ENCODE results near the gene PHACTR1. TPM values are rescaled to one million over a fixed set of nuclear protein-coding genes. Genes with fewer than 3 reads are reported as not detected.

Gene PHACTR1
- total RNA-seq, 8 experiments from 2014 or later: 2.7 to 24.5 (median 16.4) TPM

DNA sequence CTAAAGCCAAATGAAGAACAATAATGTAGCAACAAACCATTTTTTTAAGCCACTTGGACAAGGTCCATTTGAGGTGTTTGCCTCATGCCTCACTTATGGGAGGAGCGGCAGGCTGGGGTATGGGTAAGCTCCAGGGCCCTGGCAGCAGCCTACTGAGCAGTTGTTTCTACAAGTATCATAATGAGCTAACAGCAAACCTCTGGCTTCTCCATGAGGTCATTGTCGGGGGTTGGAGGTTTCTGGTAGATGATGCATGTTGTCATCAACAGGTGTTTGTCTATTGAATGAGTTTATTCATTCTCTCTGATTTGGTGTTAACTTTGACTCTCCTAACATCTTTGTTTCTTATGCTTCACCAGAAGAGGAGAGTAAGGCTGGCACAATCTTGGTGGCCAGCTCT, 461.1 kb downstream of the PHACTR1 start:
- 83 to 93% (median 86%) methylated on average over 1 to 2 of the region's 2 CpGs; no CpG with 5 or more reads in 5 of the 10 experiments for WGBS, 10 experiments
- H3K27ac ChIP-seq: no peak overlapping the region
- no peak overlapping the region for H3K4me3 ChIP-seq
- peaks cover 16 to 31% of the 10 kb centered on the region in 2 donors for H3K4me1 ChIP-seq (replicated peaks in 1 of 2)
- peak in 1 of 8 experiments; percentile 36 for ATAC-seq (replicated peaks in 6 of 8)
- in situ Hi-C loops (cut with MboI; ENCODE audit: low pct_unique_long_range_greater_than_20kb in 2 of 9, low sequenced_read_pairs in 9 of 9, unreplicated experiment in 9 of 9): loop anchor here in 1 of 9 experiments (25.0 kb wide), 1 partner anchor 265 kb away; no protein-coding TSS in a partner anchor

DNA sequence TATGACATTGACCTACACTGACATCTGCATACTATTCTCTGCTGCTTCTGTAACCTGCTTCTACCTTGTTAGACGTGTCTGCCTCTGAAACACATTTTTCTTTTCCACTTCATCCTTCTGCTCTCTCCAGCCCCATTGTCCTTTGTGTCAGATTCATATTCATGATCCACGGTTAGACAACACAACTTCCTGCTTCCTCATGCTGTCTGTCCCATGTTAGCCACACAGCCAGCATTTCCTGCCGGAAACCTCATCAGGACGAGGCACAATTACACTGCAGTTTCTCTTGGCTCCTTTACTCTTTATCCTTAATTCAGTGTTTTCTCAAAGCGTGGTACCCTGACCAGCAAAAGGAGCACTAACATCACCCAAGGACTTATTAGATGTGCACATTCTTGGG, 461.5 kb downstream of the PHACTR1 start:
- Histone ChIP-seq H3K4me1 (replicated peaks in 1 of 2) (peaks cover 16 to 26% of the 10 kb centered on the region in 2 donors), H3K4me3 (no peak overlapping the region), H3K27ac (no peak overlapping the region)
- no peak for ATAC-seq (replicated peaks in 6 of 8)
- in situ Hi-C loops (cut with MboI; ENCODE audit: low pct_unique_long_range_greater_than_20kb in 2 of 9, low sequenced_read_pairs in 9 of 9, unreplicated experiment in 9 of 9): loop anchor here in 1 of 9 experiments (25.0 kb wide), 1 partner anchor 266 kb away; no protein-coding TSS in a partner anchor
- WGBS, 10 experiments: 17 to 87% (median 75%) methylated on average over 1 to 4 of the region's 5 CpGs

DNA sequence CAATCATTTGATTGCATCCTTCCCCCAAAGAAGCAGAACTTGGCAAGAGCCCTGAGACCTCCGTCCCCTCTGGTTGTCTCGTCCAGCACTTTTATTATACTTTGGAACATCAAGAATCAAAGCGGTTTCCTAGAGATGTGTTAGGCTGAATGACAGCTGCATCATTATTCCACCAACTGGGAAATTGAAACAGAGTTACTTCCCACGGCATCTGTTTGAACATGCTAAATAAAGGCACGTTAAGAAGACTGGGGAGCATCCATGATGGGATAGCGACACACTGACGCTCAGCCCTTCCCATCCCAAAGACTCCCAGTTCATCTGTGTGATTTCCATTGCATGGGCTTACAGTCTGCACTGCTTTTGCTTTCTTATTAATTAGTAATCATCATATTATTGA, 464.0 kb downstream of the PHACTR1 start:
- in situ Hi-C loops (cut with MboI; ENCODE audit: low pct_unique_long_range_greater_than_20kb in 2 of 9, low sequenced_read_pairs in 9 of 9, unreplicated experiment in 9 of 9): loop anchor here in 1 of 9 experiments (25.0 kb wide), 1 partner anchor 268 kb away; no protein-coding TSS in a partner anchor
- WGBS, 10 experiments: 66 to 82% (median 74%) methylated on average over 2 to 7 of the region's 7 CpGs; no CpG with 5 or more reads in 1 of the 10 experiments
- Histone ChIP-seq H3K4me1 (replicated peaks in 1 of 2) (peaks cover 20 to 23% of the 10 kb centered on the region in 2 donors), H3K4me3 (no peak overlapping the region), H3K27ac (no peak overlapping the region)
- ATAC-seq (replicated peaks in 6 of 8): peak in 1 of 8 experiments; percentile 9

DNA sequence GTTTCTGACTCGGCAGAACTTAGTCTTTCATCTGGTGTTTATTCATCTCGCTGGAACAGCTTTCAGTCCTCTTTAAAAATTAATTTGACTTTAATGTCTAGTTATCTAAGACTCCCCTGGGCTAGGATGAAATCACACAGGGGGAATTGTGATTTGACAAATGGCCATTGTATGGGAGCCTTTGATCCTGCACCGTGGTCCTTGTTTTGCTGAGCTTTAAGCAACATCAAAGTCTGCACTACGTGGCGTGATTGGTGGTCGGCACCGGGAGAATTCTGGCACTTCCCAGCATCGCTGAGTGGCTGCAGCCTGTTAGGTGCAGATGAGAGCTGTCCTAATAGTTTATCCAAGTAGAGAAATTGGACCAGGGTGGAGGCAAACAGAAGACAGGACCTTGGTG, 464.8 kb downstream of the PHACTR1 start:
- WGBS, 10 experiments: 0 to 75% (median 29%) methylated on average over 1 to 8 of the region's 8 CpGs; no CpG with 5 or more reads in 2 of the 10 experiments
- ATAC-seq (replicated peaks in 6 of 8): peak in 5 of 8 experiments; percentile 48 to 84 (median 69)
- peaks cover 18 to 19% of the 10 kb centered on the region in 2 donors for H3K4me1 ChIP-seq (replicated peaks in 1 of 2)
- H3K27ac ChIP-seq: no peak overlapping the region
- no peak overlapping the region for H3K4me3 ChIP-seq
- in situ Hi-C loops (cut with MboI; ENCODE audit: low pct_unique_long_range_greater_than_20kb in 2 of 9, low sequenced_read_pairs in 9 of 9, unreplicated experiment in 9 of 9): loop anchor here in 1 of 9 experiments (25.0 kb wide), 1 partner anchor 269 kb away; no protein-coding TSS in a partner anchor

DNA sequence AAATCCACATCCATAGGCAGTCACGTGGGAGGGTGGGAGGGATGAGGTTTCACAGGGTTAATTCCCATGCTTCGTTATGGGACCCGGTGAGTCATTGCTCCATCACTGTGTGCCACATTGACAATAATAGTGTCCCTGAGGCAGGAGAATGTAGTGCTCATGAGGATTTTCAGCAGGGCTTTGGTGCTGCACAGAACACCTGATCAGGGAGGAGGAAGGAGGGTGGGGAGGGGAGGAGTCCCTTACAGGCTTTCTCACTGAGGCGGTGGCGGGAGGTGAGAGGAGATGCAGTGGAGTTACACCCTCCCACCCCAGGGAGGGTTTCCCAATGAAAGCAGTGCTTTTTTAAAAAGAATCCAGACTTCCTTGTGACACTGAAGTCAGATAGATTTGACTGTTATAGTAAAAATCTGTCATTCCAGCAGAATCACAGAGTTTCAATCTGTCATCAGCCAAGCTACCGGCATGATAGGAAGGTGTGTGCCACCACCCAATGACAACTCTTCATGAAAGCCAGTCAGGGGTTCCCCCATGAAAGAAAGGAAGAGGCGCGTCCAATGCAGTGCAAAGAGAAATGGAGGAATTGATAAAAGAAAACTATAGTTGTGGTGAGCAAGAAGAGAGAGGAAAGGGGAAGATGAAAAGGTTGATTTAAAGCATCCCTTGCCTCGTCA, 467.0 kb downstream of the PHACTR1 start:
- in situ Hi-C loops (cut with MboI; ENCODE audit: low pct_unique_long_range_greater_than_20kb in 2 of 9, low sequenced_read_pairs in 9 of 9, unreplicated experiment in 9 of 9): loop anchor here in 1 of 9 experiments (25.0 kb wide), 1 partner anchor 271 kb away; no protein-coding TSS in a partner anchor
- Histone ChIP-seq H3K4me3 (no peak overlapping the region), H3K4me1 (replicated peaks in 1 of 2) (peaks cover 28 to 29% of the 10 kb centered on the region in 2 donors), H3K27ac (no peak overlapping the region)
- peak in 6 of 8 experiments; percentile 55 to 94 (median 80) for ATAC-seq (replicated peaks in 6 of 8)
- WGBS, 10 experiments: 39 to 100% (median 89%) methylated on average over 1 to 5 of the region's 9 CpGs; no CpG with 5 or more reads in 1 of the 10 experiments

DNA sequence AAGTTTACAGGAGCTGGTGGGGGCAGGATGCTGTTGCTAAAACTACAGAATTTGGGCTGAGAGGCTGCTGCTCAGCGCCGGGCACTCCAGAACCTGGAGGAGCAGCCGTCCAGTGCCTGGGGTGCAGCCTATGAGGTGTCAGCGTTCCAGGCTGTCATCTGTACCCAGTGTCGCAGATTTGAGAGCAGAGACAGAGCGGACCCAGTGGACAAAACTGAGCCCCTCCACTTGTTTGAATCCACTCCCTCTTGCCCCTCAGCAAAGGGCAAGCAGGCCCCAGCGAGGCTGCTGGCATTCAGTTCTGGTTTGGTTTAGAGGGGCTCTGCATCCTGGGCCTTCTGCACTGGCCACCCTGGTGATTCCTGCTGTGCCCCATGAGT, 467.5 kb downstream of the PHACTR1 start:
- Histone ChIP-seq H3K4me1 (replicated peaks in 1 of 2) (peaks cover 28 to 29% of the 10 kb centered on the region in 2 donors), H3K4me3 (no peak overlapping the region), H3K27ac (no peak overlapping the region)
- no peak for ATAC-seq (replicated peaks in 6 of 8)
- in situ Hi-C loops (cut with MboI; ENCODE audit: low pct_unique_long_range_greater_than_20kb in 2 of 9, low sequenced_read_pairs in 9 of 9, unreplicated experiment in 9 of 9): loop anchor here in 1 of 9 experiments (25.0 kb wide), 1 partner anchor 272 kb away; no protein-coding TSS in a partner anchor
- 59 to 100% (median 90%) methylated on average over 1 to 5 of the region's 7 CpGs; no CpG with 5 or more reads in 5 of the 10 experiments for WGBS, 10 experiments

DNA sequence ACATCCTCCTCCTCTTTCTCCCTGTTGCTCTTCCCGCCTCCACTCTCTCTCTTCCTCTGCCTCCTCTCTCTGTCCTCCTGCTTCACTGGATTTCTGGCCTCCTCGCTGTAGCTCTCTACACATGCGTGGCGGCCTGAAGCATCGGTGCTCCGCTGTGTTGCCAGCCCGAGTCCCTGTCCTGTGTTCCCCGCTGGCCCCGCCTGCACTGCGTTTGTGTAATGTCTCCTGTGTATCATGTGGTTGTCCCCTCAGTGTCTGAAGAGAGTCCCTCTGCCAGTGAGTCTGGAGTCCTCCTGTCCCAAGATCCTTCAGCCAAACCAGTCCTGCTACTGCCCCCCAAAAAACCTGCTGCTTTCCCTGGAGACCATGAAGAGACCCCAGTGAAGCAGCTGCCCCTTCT, 468.0 kb downstream of the PHACTR1 start:
- WGBS, 10 experiments: 85 to 100% (median 100%) methylated on average over 1 to 7 of the region's 10 CpGs; no CpG with 5 or more reads in 4 of the 10 experiments
- no peak overlapping the region for H3K27ac ChIP-seq
- H3K4me1 ChIP-seq (replicated peaks in 1 of 2): peaks cover 28 to 29% of the 10 kb centered on the region in 2 donors
- no peak for ATAC-seq (replicated peaks in 6 of 8)
- H3K4me3 ChIP-seq: no peak overlapping the region
- in situ Hi-C loops (cut with MboI; ENCODE audit: low pct_unique_long_range_greater_than_20kb in 2 of 9, low sequenced_read_pairs in 9 of 9, unreplicated experiment in 9 of 9): loop anchor here in 1 of 9 experiments (25.0 kb wide), 1 partner anchor 272 kb away; no protein-coding TSS in a partner anchor

DNA sequence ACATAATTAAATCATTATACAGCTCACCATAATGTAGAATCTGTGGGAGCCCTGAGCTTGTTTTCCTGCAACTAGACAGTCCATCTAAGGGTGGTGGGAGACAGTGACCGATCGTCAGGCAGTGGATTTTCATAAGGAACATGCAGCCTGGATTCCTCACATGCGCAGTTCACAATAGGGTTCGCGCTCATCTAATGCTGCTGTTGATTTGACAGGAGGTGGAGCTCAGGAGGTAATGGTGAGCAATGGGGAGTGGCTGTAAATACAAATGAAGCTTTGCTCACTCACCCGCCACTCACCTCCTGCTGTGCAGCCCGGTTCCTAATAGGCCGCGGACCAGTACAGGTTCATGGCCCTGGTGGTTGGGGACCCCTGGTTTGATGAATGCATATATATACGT, 470.3 kb downstream of the PHACTR1 start:
- peak in 2 of 8 experiments; percentile 43 to 45 for ATAC-seq (replicated peaks in 6 of 8)
- 78 to 90% (median 83%) methylated on average over 1 to 9 of the region's 10 CpGs; no CpG with 5 or more reads in 3 of the 10 experiments for WGBS, 10 experiments
- in situ Hi-C loops (cut with MboI; ENCODE audit: low pct_unique_long_range_greater_than_20kb in 2 of 9, low sequenced_read_pairs in 9 of 9, unreplicated experiment in 9 of 9): loop anchor here in 1 of 9 experiments (25.0 kb wide), 1 partner anchor 275 kb away; no protein-coding TSS in a partner anchor
- Histone ChIP-seq H3K4me1 (replicated peaks in 1 of 2) (peaks cover 11 to 16% of the 10 kb centered on the region in 2 donors), H3K27ac (no peak overlapping the region), H3K4me3 (no peak overlapping the region)

DNA sequence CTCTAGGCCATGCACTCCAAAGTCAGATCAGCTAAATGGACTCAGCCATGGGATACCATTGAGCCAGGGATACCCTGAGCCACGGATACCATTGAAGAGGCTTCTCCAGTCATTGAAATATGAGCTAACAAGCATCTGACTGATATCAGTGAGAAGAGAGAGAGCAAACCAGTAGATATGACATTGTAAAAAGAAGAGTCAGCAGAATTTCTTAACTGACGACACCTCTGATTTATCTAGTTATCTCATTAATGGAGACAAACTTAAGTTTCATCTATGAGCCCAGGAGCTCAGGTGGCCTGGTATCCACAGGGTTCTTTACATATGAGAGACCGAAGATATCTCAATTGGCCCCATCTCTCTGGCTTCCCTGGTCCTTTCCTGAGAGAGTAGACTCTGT, 471.1 kb downstream of the PHACTR1 start:
- WGBS, 10 experiments: 0 to 100% (median 91%) methylated on average over 1 to 3 of the region's 3 CpGs
- in situ Hi-C loops (cut with MboI; ENCODE audit: low pct_unique_long_range_greater_than_20kb in 2 of 9, low sequenced_read_pairs in 9 of 9, unreplicated experiment in 9 of 9): loop anchor here in 1 of 9 experiments (25.0 kb wide), 1 partner anchor 275 kb away; no protein-coding TSS in a partner anchor
- ATAC-seq (replicated peaks in 6 of 8): no peak
- Histone ChIP-seq H3K4me3 (no peak overlapping the region), H3K27ac (no peak overlapping the region), H3K4me1 (replicated peaks in 1 of 2) (peaks cover 11 to 16% of the 10 kb centered on the region in 2 donors)

DNA sequence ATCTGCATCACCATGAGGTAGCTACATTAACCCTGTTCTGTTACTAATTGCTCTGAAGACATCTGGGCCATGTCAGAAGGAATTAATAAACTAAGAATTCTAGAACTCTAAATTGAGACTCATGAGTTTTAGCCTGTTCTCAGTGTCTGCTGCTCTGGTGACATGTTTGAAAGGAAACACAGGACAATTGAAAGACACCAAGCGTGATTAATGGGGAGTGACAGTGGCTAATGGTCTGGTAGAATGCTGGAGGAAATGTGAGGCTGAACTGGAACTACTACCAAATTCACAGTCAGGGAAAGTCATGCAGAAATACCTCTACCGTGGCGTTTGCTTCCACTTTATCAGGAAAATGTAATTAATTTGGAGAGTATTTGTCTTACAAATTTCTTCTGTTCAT, 471.7 kb downstream of the PHACTR1 start:
- 17 to 85% (median 43%) methylated on average over 2 to 3 of the region's 3 CpGs; no CpG with 5 or more reads in 3 of the 10 experiments for WGBS, 10 experiments
- no peak overlapping the region for H3K27ac ChIP-seq
- H3K4me1 ChIP-seq (replicated peaks in 1 of 2): peaks cover 11 to 16% of the 10 kb centered on the region in 2 donors
- in situ Hi-C loops (cut with MboI; ENCODE audit: low pct_unique_long_range_greater_than_20kb in 2 of 9, low sequenced_read_pairs in 9 of 9, unreplicated experiment in 9 of 9): loop anchor here in 1 of 9 experiments (25.0 kb wide), 1 partner anchor 276 kb away; no protein-coding TSS in a partner anchor
- no peak overlapping the region for H3K4me3 ChIP-seq
- ATAC-seq (replicated peaks in 6 of 8): peak in 3 of 8 experiments; percentile 38 to 56 (median 38)

DNA sequence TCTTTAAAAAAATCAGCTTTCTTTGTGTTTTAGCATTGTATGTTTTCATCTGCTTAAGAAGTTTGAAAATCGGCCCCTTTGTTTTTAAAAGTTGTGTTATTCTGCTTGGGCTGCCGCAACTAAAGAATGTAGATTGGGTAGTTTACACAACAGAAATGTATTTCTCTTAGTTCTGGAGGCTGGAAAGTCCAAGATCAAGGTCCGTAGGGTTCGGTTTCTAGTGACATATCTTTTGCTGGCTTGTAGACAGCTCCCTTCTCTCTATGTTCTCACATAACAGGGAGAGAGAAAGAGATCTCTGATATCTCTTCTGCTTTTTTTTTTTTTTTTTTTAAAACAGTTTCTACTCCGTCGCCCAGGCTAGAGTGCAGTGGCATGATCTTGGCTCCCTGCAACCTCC, 473.1 kb downstream of the PHACTR1 start:
- 77 to 95% (median 89%) methylated on average over 1 to 6 of the region's 6 CpGs; no CpG with 5 or more reads in 1 of the 10 experiments for WGBS, 10 experiments
- in situ Hi-C loops (cut with MboI; ENCODE audit: low pct_unique_long_range_greater_than_20kb in 2 of 9, low sequenced_read_pairs in 9 of 9, unreplicated experiment in 9 of 9): loop anchor here in 1 of 9 experiments (25.0 kb wide), 1 partner anchor 277 kb away; no protein-coding TSS in a partner anchor
- H3K27ac ChIP-seq: no peak overlapping the region
- ATAC-seq (replicated peaks in 6 of 8): no peak
- H3K4me3 ChIP-seq: no peak overlapping the region
- H3K4me1 ChIP-seq (replicated peaks in 1 of 2): peaks cover 10 to 11% of the 10 kb centered on the region in 2 donors

DNA sequence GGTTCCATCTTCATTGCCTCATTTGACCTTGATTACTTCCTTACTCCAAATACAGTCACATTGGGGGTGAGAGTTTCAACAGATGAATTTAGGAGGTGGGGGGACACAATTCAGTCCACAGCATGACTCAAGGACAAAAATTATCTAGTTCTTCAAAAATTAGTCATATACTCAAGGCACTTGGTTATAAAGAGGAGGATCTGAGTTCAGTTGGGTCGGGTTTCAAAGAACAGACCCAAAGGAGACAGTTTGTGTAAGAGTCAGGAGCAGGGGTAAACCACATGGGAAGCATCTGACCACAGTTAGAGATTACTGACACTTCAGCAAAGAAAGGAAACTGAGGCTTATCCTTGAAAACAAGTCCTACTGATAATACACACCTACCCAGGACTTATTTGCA, 473.8 kb downstream of the PHACTR1 start:
- H3K4me3 ChIP-seq: no peak overlapping the region
- in situ Hi-C loops (cut with MboI; ENCODE audit: low pct_unique_long_range_greater_than_20kb in 2 of 9, low sequenced_read_pairs in 9 of 9, unreplicated experiment in 9 of 9): loop anchor here in 1 of 9 experiments (25.0 kb wide), 1 partner anchor 278 kb away; no protein-coding TSS in a partner anchor
- H3K27ac ChIP-seq: no peak overlapping the region
- H3K4me1 ChIP-seq (replicated peaks in 1 of 2): peaks cover 10 to 11% of the 10 kb centered on the region in 2 donors
- 33 to 100% (median 80%) methylated on average over 1 of the region's 1 CpG; no CpG with 5 or more reads in 5 of the 10 experiments for WGBS, 10 experiments
- ATAC-seq (replicated peaks in 6 of 8): no peak

DNA sequence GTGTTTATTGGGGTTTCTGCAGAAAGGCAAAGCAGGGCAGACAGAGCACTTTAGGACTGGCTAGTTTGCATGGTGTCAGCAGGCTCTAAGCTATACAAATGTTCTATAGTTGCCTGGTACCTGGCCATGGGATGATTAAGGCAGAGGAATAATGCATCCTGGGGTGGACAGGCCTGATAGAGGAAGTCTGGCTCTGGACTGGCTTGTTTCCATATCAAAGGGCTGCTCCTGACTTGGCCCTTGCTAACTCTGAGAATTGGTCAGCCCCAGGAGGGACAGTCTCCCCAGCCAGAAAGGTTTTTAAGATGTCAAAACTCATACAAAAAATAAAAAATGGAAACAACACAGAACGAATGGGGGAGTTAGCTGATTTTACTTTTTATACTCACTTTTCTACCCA, 474.9 kb downstream of the PHACTR1 start:
- peaks cover 10 to 13% of the 10 kb centered on the region in 2 donors for H3K4me1 ChIP-seq (replicated peaks in 1 of 2)
- H3K27ac ChIP-seq: no peak overlapping the region
- 14 to 89% (median 50%) methylated on average over 1 of the region's 1 CpG; no CpG with 5 or more reads in 1 of the 10 experiments for WGBS, 10 experiments
- in situ Hi-C loops (cut with MboI; ENCODE audit: low pct_unique_long_range_greater_than_20kb in 2 of 9, low sequenced_read_pairs in 9 of 9, unreplicated experiment in 9 of 9): loop anchor here in 1 of 9 experiments (25.0 kb wide), 1 partner anchor 279 kb away; no protein-coding TSS in a partner anchor
- no peak overlapping the region for H3K4me3 ChIP-seq
- ATAC-seq (replicated peaks in 6 of 8): no peak
